ENCODE measurements around the gene CD58.

The CD58 gene

GRCh38 chr1:116466810-116467557 lies 103.8 kb downstream of the CD58 start:
- 100% methylated on average over 1 of the region's 2 CpGs for WGBS (ENCODE audit: insufficient coverage, insufficient read length)
- no peaks in the 10 kb centered on the region for H3K4me1 ChIP-seq (ENCODE audit: control insufficient read depth, insufficient read depth, low read length)
- H3K27ac ChIP-seq (ENCODE audit: low read length): no peak overlapping the region
- H3K4me3 ChIP-seq (ENCODE audit: low read length): no peak overlapping the region
- no peaks in the 10 kb centered on the region for H3K9me3 ChIP-seq (ENCODE audit: control insufficient read depth, insufficient read depth, low read length)
- no peaks in the 10 kb centered on the region for H3K36me3 ChIP-seq (ENCODE audit: control insufficient read depth, insufficient read depth, low read length)
- H3K27me3 ChIP-seq (ENCODE audit: control insufficient read depth, insufficient read depth, low read length): no peaks in the 10 kb centered on the region
- no peak for DNase-seq (ENCODE audit: low read depth, low spot score)

- Histone ChIP-seq H3K4me3 (ENCODE audit: low read length) (no peak overlapping the region), H3K4me1 (ENCODE audit: control insufficient read depth, insufficient read depth, low read length) (no peaks in the 10 kb centered on the region), H3K36me3 (ENCODE audit: control insufficient read depth, insufficient read depth, low read length) (no peaks in the 10 kb centered on the region), H3K9me3 (ENCODE audit: control insufficient read depth, insufficient read depth, low read length) (no peaks in the 10 kb centered on the region), H3K27ac (ENCODE audit: low read length) (no peak overlapping the region), H3K27me3 (ENCODE audit: control insufficient read depth, insufficient read depth, low read length) (no peaks in the 10 kb centered on the region)
- no peak for DNase-seq (ENCODE audit: low read depth, low spot score)
- WGBS (ENCODE audit: insufficient coverage, insufficient read length): no CpG with 5 or more reads among the region's 10 CpGs
These were observed 104.8 kb downstream of the CD58 start for GRCh38 chr1:116465845-116466685.

- no peaks in the 10 kb centered on the region for H3K27me3 ChIP-seq (ENCODE audit: control insufficient read depth, insufficient read depth, low read length)
- no peaks in the 10 kb centered on the region for H3K36me3 ChIP-seq (ENCODE audit: control insufficient read depth, insufficient read depth, low read length)
- no peaks in the 10 kb centered on the region for H3K9me3 ChIP-seq (ENCODE audit: control insufficient read depth, insufficient read depth, low read length)
- DNase-seq (ENCODE audit: low read depth, low spot score): no peak
- H3K4me3 ChIP-seq (ENCODE audit: low read length): no peak overlapping the region
- H3K27ac ChIP-seq (ENCODE audit: low read length): no peak overlapping the region
- WGBS (ENCODE audit: insufficient coverage, insufficient read length): no CpG with 5 or more reads among the region's 4 CpGs
- no peaks in the 10 kb centered on the region for H3K4me1 ChIP-seq (ENCODE audit: control insufficient read depth, insufficient read depth, low read length)
These were observed 105.4 kb downstream of the CD58 start for GRCh38 chr1:116465477-116465844.

Measured in iPS DF 6.9 (cell line).